Measurements from ENCODE around the gene RWDD1. TPM values are rescaled to one million over a fixed set of nuclear protein-coding genes. Genes with fewer than 3 reads are reported as not detected.
A peak's percentile ranks its signal among the peaks of the same experiment; 100 is the strongest.
"Not testable (repeated sequence)": the region's sequence is repeated elsewhere in the genome, so short reads cannot be mapped to it uniquely, and the experiment has no call there.

RWDD1 gene
- total RNA-seq, 1 experiment from 2014 or later = 24.2 TPM

DNA sequence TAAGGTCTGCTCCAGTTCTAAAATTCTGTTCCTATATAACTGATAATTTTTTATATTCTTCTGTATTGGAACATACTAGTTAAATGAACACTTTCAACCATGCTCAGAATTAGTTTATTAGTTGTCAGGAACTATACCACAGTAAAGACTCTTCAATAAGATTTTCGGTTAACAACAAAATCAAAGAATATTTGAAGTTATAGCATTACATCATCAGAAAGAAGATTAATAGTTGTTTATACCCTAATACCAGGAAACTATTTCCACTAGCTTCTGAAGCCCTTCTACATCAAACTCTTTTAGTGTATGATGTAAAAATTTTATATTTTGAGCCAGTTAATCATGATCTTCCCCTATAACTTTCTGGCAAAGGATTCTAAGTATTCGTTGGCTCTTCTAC, 11.2 kb upstream of the RWDD1 start:
- no peak for DNase-seq (ENCODE audit: low read depth)

- peak; percentile 54 for DNase-seq (ENCODE audit: low read depth)
Observed at GRCh38 chr6:116561377-116562018, 9.8 kb upstream of the RWDD1 start.

DNA sequence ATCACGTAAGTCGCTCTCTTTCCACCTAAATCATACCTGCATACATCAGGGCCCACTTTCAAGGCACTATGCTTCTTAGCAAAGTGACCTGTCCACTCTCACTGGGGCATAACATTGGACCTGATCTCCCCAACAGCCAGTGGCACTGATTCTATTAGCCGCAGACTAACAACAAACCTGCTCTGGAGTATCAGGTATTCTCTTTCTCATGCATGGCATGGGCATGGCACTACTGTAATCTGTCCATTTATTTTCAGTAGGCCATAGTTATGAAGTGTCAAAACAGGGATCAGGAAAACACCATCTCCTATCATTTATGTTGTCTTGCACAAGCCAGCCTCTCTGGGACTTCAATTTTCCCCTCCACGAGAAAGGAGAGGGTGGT, 9.3 kb upstream of the RWDD1 start:
- DNase-seq (ENCODE audit: low read depth) = no peak

DNA sequence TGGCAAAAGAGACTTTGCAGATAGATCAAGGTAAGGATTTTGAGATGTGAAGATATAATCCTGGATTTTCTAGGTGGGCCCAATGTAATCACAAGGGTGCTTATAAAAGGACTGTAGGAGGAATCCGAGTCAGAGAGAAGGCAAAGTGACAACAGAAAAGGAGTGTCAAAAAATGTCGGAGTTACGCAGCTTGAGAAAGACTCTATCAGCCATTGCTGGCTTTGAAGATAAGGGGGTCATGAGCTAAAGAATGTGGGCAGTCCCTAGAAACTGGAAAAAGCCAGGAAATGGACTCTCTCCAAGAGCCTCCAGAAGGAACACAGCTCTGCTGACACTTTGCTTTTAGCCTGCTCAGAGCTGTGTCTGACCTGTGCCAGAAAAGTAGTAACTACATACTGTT, 8.7 kb upstream of the RWDD1 start:
- no peak for DNase-seq (ENCODE audit: low read depth)

- no peak for DNase-seq (ENCODE audit: low read depth)
Observed at GRCh38 chr6:116563830-116564229, 7.5 kb upstream of the RWDD1 start.

DNA sequence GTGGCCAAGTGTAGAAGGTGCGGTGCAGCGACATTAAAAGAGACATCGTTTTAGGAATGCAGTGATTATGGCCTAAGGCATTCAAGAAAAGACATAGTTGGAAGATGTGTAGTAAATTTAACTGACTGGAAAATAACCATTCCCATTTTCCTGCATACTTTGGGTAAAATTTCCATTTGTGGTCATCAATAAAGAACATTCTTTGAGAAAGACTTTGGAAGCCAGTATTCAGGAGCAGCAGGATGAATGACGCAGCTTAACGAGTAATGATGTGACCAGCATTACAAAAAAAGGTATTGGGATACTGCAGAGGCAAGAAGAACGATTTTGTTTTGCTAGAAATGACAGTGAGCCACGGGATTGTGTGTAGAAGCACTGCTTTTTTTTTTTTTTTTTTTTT, 7.0 kb upstream of the RWDD1 start:
- DNase-seq (ENCODE audit: low read depth) = peak; percentile 37

- DNase-seq (ENCODE audit: low read depth) = peak; percentile 7
Observed at GRCh38 chr6:116564921-116565872, 6.1 kb upstream of the RWDD1 start.

- DNase-seq (ENCODE audit: low read depth) = no peak
Observed at GRCh38 chr6:116568111-116568510, 3.2 kb upstream of the RWDD1 start.

- DNase-seq (ENCODE audit: low read depth) = no peak
Observed at GRCh38 chr6:116568821-116569755, 2.2 kb upstream of the RWDD1 start.

DNA sequence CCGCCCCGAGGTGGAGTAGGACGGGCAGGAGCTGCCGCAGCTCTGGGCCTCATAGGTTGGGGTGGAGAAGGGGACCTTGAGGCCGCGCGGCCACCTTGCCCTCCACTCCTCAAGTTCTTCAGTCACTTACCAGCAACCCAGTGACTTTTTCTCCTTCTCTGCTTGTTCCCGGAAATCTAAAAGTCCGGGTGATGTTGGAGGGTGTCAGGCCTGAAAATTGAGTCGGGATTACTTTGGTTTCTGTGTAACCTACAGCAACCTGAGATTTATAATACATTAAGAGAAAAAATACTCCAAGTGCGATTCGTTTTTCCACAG, 338 bp downstream of the RWDD1 start:
- DNase-seq (ENCODE audit: low read depth) = no peak

- DNase-seq (ENCODE audit: low read depth) = peak; percentile 43
Observed at GRCh38 chr6:116572162-116572561, 858 bp downstream of the RWDD1 start.

DNA sequence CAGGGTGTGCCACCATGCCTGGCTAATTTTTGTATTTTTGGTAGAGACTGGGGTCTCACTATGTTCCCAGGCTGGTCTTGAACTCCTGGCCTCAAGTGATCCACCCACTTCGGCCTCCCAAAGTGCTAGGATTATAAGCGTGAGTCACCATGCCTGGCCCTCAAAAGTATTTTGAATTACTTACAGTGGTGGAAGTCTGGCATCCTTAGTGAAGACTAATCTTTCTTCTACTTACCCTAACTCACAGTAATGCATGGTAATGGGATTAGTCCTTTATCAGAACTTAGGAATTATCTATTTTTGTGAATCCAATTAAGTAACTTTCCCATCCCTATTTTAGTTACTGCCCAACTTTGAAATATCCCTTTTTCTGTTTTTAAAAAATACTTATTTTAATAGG, 3.9 kb downstream of the RWDD1 start:
- no peak for DNase-seq (ENCODE audit: low read depth)

DNA sequence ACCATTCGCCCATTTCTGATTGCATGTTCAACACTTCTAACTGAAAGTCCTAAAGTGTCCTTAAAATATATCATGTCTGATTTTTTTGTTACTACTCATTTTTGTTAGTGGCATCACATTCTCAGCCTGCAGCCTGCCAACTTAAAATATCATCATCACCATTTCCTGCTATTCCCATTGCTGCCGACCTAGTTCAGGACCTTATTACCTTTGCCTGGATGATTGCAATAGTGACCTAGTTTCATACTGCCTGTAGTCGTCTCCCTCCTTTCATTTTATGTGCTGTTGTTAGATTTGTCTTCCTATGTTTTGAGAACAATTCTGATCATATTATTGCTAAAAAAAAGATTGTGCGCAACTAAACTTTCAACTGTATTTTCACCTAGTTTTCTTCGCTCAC, 6.2 kb downstream of the RWDD1 start:
- DNase-seq (ENCODE audit: low read depth) = no peak

DNA sequence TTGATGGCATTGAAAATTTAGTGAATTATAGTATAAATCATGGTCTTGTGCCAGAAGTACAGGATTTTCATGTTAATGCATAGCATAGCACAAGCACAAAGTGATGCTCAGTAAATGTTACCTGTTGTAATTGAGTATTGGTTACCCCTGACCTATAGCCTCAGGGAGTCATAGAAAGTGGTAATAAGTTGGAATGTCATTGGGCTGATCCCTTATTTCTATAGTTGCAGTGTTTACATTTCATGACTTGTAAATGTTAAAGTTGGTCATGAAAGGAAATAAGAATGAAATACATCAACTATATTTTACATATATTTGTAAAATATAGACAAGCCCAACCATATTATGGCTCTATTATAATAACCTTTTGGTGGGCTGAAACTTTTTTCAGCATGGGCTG, 7.0 kb downstream of the RWDD1 start:
- DNase-seq (ENCODE audit: low read depth) = no peak

DNA sequence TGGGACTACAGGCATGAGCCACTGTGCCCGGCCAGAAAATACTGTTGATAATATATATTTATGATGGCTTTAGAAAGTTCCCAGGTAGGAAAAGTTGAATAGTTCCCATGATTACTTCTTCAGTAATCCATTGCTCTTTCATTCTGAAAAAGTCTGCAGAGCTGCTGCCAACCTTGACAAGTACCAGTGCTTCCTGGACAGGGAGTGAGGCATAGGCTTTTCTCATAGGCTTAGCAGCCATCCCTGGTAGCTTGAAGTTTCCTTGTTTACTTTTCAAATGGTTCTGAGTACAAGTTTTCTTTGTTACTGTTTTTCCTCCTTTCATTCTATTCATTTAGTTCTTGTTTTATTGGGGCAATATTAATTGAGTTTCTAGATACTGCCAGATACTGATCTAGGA, 7.8 kb downstream of the RWDD1 start:
- DNase-seq (ENCODE audit: low read depth) = no peak

DNA sequence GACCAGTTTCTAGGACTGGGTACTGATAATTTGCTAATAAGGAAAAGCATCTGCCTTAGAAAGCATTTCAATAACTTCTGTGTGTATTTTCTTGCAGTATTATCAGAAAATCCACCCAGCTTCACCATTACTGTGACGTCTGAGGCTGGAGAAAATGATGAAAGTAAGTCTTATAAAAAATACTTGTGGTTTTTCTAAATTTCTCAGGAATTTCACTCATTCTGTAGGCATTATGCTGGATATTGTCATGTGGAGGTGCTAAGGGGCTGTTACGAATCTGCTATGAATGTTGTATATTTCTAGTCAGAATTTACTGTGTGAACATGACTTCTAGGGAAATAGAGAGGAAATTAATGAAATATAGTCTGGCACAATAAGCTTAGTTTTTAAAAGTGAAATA, 8.9 kb downstream of the RWDD1 start:
- DNase-seq (ENCODE audit: low read depth) = no peak

GRCh38 chr6:116586276-116586675, 15.0 kb downstream of the RWDD1 start:
- DNase-seq (ENCODE audit: low read depth) = no peak

DNA sequence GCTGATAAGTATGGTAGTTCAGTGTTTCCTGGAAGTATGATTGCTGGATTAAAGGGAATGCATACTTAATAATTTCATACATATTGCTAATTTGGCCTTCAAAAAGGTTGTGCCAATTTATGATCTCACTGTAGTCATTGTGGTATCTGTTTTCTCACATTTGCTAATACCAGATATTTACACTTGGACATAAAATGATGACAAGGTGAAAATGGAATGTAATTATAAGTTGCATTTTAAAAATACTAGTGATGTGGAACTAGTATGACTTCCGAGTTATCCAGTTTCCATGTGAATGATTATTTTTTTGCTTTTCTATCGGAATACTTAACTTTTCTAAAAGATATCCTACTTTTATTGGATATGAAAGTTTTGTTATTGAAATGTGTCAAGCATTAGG, 15.4 kb downstream of the RWDD1 start:
- no peak for DNase-seq (ENCODE audit: low read depth)

DNA sequence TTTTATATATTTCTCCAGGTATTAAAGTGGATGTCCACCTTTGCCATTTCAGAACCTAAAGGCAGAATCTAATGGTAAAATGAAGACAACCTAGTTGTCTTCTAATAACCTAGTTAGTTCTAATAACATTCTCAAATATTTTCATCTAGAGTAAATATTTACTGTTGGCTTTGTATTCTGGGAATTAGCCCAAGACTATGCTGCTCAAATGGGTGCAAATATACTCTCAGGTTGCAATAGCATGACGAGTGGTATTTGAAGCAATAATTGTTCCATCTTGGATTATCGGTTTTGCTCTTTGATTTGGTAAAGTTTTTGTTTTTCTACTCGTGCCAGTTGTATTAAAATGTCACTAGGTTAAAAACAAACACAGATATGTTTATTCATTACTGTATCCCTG, 23.9 kb downstream of the RWDD1 start:
- no peak for DNase-seq (ENCODE audit: low read depth)

DNA sequence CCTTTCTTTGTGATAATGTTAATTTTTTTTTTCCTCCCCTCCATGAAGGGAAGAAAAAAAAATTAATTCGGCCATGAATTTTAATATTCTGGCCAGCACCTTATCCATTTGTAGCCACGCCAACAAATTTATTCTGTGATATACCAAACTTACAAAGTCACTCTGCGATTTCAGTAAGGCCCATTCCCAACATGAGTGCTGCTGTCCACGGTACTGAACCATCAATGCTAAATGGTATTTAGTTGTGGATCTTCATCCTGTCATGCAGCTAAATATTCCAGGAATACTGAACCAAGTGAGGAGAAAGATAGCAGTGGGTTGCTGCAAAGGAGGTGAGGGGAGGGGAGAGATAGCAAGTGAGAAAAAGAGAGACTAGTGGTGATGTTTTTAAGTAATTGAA, 25.5 kb downstream of the RWDD1 start:
- DNase-seq (ENCODE audit: low read depth) = peak; percentile 5

DNA sequence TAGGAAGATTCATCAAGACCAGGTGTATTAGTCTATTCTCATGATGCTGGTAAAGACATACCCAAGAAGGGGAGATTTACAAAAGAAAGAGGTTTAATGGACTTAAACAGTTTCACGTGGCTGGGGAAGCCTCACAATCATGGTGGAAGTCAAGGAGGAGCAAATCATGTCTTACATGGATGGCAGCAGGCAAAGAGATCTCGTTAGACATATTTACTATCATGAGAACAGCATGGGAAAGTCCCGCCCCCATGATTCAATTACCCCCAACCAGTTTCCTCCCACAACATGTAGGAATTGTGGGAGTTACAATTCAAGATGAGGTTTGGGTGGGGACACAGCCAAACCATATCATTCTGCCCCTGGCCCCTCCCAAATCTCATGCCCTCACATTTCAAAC, 32.6 kb downstream of the RWDD1 start:
- not testable (repeated sequence) for DNase-seq (ENCODE audit: low read depth)

GRCh38 chr6:116604868-116605267, 33.6 kb downstream of the RWDD1 start:
- not testable (repeated sequence) for DNase-seq (ENCODE audit: low read depth)

Measured in M059J (cell line).